NCI-H128 (cell line): Measurements from ENCODE around the gene RIMBP2.

Experiments
- DNase-seq: peaks from one replicate; lab custom pipeline; 2025; ENCODE audit not compliant: unreplicated experiment; lab: John Stamatoyannopoulos, UW

RIMBP2 gene

DNA sequence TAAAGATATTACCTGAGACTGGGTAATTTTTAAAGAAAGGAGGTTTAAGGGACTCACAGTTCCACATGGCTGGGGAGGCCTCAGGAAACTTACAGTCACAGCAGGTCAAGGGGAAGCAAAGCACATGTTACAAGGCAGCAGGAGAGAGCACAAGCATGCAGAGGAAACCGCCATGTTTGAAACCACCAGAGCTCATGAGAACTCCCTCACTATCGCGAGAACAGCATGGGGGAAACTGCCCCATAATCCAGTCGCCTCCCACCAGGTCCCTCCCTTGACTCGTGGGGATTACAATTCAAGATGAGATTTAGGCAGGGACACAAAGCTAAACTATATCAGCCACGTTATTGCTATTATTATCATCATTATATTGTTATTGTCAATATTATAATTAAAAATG lies 138.7 kb downstream of the RIMBP2 start:
- no peak for DNase-seq

DNA sequence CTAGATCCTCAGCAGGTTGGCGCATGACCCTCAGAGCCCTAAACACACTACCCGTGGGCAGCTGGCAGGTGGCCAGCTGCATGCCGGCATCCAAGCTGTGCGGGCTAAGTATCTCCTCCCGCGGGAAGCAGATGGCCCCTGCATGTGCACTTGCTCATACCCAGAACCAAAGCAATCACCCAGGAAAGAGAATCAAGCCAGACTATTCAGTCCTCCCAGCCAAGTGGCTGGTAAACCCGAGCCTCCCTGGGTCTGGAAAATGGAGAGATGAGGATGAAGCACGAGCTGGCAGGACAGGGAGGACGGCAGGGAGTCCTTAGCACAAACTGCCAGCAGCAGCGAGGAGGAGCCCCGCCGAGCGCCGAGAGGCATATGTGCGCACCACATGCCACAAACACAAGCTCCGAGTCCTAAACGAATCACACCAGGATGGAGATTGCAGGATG lies 139.7 kb downstream of the RIMBP2 start:
- DNase-seq: no peak

DNA sequence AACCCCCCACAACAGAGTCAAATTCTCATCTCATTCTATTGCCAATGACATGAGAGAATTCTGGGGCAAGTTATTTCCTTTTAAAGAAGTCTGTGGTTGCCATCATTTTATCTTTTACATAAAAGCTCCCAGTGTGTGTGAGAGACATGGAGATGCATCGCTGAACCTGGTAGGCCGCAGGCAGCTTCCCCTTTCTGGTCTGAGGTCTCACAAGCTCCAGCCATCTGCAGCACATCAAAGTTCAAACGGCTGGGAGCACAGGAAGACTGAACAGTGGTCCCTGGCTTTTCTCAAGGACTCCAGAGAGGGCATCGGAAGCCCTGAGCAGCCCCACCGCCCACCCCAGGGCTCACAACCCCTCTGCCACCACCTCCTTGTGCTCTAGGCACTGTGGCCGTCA lies 141.7 kb downstream of the RIMBP2 start:
- no peak for DNase-seq

DNA sequence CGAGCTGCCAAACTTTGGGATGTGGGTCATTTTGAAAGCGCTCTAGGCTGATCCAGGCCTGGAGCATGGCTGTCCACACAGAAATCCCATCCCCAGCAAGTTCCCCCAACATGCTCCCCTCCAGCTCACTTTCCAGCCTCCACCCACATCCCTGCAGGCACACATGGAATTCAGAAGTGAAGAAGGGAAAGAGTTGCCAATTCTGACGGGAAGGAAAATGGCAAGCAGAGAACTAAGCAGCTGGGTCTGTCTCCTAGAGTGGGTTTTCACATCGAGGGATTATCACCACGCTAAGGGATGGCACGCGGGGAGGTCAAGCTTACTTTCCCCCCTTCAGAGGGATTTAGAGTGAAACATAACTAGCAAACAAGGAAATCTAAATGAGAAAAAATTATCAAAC lies 142.3 kb downstream of the RIMBP2 start:
- DNase-seq: no peak

DNA sequence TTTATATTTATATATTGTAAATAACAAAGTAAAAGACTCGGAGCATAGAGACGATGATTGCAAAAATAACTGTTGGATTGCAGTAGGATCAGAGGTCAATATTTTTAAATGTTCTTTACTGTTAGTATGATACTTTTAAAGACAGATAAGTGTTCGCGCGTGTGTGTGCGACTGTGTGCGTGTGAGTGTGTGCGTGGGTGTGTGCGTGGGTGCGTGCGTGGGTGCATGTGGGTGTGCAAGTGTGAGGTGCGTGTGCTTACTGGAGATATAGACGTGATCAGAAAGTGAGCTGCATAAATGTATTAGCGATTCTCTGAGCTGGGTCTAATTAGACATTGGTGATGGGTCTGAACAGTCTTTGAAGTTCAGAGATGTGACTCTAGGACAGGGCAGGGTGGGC lies 142.9 kb downstream of the RIMBP2 start:
- no peak for DNase-seq

DNA sequence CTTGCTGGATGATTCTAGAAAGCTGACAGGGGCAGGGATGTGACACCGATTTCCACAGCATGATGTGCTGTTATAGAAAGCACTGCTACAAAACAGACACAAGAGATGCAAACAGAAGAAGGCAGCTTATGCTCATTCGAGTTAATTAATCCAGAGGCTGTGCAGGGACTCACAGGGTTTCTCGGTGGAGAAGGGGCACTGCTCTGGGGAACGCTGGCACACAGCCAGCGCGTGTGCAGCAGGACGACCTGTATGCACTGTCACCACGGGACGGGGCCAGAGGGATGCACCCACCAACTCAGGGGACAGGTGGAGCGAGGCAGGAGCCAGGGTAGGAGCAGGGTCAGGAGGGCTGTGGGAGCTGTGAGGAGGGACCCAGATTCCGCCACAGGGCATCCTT lies 143.5 kb downstream of the RIMBP2 start:
- DNase-seq: no peak

DNA sequence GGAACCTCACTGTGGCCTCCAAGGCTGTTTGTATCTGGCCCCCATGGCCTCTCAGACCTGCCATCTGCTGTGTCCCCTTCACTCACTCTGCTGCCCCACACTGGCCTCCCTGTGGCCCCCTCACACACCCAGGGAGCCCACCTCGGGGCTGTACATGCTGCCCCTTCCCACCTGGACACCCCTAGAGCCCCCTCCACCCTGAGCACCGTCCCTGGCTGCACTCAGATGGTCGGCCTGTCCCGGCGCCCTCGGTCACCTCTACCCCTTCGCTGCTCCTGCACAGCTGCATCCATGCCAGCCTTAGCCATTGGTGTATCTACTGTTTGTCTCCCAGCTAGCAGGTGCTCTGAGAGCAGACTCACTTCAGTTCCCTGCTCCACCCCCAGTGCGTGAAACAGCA lies 144.4 kb downstream of the RIMBP2 start:
- DNase-seq: no peak

DNA sequence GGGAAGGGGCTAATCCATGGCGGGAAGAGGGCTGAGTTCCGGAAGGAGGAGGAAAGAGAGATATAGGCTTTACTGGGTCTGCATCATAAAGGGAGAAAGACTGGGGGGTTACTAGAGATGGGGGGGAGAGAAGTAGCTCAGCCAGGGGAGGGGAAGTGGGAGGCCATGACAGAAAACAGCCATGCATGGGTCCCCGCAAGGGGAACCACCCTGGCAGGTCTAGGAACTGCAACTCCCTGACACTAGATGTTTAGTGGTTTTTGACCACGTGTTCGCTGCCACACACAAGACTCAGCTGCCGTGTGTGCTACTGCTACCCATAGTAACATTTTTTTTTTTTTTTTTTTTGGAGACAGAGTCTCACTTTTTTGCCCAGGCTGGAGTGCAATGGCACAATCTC lies 145.0 kb downstream of the RIMBP2 start:
- no peak for DNase-seq

DNA sequence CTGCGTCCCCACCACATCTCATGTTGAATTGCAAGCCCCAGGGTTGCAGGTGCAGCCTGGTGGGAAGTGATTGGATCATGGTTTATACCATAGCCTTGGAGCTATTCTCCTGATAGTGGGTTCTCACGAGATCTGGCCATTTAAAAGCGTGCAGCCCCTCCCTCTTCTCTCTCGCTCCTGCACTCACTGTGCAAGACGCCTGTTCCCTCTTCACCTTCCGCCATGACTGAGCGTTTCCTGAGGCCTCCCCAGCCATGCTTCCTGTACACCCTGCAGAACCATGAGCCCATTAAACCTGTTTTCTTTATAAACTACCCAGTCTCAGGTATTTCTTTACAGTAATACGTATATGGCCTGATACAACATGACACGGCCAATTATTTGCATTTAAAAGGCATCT lies 146.6 kb downstream of the RIMBP2 start:
- no peak for DNase-seq

DNA sequence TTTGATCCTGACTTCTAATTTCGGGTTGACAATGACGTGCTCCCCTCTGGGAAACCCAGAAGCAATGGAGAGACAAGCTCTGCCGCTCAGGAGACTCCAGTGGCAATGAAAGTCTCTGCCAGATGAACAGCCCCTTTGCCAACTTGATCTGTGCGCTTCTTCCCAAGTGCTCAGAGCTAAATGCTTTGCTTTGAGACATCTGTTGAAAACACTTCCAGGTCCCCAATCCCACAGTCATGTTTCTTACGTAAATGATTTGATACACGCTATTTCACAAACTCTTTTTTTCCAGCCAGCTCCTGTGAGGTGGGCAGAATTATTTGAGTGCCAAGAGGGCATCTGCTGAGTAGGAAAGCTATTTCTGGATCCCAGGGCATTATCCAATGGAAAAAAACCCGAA lies 147.6 kb downstream of the RIMBP2 start:
- DNase-seq: no peak

DNA sequence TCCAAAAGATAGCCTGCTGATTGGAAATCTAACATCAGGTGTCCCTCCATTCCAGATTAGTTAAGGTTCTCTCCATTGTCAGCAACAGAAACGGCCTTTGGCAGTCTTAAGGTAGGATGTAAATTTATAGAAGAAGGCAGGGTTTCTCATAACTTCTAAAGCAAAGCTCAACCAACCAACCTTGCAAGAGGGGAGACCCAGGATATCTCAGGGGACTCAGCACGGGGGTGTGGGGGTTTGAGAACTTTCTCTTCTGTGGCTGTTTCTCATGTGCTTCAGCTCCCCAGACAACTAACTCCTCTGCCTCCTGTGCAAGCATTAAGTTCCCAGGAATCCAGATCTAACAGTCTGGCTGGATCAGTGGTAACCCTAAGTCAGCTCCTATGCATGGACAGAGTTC lies 148.1 kb downstream of the RIMBP2 start:
- DNase-seq: no peak

DNA sequence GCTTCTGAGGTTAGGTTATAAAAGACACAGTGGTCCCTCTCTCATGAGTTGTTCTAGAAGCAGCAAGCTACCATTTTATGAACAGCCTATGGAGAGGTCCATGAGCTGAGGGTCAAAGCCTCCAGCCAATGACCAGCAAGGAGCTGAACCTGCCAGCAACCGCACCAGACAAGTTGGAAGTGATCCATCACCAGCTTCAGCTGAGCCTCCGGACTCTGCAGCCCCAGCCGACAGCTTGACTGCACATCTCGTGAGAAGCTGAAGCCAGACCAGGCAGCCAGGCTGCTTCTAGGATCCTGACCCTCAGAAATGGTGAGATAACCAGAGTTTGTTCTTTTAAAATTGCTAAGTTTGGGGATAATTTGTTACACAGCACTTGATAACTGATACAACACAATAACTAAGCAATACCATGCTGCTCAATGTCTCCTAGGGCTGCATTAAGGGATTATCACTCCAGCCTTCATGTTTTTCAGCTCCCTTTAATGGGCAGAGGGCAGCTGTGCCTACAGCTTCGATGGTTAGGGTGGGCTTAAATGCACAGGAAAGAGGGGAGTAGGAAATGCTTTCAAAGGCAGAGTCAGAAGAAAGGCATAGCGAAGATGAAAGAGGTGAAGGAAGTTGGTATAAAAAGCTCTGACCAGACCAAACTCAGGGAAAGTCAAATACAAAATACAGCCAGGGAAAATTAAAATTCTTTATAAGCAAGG lies 149.5 kb downstream of the RIMBP2 start:
- DNase-seq: no peak

DNA sequence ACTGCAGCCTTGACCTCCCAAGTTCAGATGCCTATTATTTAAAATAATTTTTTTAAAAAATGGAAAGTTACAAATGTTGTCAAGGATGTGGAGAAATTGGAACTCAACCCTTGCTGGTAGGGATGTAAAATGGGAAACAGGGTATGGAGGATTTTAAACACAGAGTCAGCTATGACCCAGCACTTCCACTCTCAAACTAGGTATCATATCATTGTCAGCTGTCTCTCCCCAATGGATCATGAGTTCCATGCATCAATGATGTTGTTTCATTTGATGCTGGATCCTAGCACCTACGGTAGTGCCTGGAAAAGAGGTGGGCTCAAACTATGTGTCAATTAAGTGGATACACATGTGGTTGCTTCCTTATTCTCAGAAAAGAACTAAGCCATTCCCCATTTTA lies 150.9 kb downstream of the RIMBP2 start:
- no peak for DNase-seq

DNA sequence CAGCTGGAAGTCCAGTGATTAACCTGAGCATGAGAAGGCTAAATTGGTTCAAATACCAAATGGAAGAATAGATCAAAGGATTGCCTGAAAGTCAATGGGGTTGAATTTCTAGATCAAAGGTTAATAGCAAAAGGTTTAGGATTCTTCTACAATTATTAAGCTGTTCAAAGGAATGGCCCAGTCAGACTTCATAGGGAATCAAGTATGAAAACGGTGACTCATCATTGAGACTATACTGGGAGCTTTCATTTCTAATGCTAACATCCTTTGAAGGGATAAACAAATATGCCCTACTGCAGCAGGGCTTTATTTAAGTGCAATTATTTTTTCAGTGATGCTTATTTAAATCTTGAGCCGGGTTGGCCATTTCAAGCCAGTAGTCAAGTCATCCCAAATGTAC lies 152.8 kb downstream of the RIMBP2 start:
- DNase-seq: no peak

DNA sequence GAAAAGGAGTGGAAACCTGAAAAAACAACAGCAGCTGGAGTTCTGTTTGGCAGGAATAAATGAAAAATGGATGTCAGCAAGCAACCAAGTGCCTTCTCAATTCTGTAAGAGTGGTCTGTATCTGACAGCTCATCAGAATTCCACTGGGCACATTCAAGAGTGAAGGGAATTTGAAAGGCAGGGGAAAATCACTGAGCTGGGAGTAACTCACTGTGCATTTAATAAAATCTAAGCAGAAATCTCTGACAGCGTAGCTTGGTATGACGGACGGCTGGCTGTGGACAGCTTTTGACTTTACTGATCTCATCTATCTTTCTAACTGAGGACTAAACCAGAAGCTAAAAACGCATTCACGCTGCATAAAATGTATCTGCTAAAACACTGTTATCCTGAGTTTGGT lies 153.4 kb downstream of the RIMBP2 start:
- DNase-seq: no peak

DNA sequence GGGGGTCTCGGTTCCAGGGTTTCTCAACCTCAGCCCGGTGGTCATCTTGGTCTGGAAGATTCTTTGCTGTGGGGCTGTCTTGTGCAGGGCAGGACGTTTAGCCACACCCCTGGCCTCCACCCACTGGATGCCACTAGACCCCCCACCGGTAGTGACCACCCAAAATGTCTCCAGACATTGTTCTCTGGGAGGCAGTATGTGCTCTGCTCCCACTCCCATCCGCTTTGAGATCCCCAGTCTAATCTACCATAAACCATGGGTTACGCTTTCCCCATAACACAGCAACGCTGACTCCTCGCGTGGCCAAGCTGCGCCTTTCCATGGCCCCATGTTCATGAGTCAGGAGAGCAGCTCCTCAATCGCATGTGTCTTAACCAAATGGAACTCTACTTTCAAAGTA lies 155.8 kb downstream of the RIMBP2 start:
- DNase-seq: no peak

DNA sequence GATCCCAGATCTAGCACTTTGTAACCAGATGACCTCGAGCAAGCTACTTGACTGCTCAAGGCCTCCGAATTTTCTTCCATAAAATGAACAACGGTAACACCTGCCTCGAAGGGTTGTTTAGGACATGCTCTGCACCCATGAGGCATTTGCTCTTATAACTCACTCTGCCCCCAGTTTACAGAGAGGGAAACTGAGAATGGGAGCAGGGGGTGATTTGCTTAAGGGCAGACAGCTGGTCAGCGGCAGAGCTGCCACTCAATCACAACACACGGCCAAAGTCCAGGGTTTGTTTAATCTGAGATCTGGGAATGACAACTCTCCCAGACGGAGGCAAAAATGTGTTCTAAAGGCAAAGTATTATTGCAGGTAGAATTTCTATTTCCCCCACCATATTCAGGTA lies 156.3 kb downstream of the RIMBP2 start:
- DNase-seq: no peak

DNA sequence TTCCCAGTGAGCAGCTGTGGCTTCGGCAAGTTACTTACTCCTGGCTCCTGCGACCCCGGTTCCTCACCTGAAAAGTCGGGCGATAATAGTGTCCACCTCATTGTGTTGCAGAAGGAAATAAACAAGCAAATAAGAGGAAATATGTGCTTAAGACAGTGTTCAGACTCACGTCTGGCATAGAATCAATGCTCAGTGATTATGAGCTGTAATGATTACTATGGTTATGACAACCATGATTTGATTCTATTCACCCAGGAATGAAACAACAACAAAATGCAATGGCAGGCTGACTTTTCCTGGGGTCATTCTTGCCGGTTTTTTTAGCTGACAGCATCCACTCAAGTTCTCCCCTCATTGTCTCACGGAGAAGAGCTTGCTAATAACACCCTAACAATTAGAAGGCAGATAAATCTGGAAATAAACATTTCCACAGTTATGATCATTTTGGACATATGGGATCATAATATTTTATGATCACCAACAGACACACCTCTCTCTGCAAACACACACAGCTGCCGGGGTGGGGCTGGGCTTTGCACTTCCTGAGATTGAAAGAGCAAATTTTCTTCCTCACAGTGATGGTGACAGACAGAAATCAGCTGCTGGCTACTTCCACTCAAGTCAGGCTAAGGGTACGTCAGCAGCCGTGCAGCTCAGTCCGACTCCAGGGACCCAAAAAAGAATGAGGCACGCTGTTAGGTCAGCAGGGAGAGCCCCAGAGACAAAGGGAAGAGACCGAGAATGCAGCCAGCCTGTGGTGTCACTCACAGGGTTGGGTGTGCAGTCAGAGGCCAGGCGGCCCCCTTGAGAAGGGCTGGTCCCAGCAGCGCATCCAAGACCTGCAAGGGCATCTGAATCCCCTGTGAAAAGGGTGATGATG lies 158.0 kb downstream of the RIMBP2 start:
- no peak for DNase-seq

DNA sequence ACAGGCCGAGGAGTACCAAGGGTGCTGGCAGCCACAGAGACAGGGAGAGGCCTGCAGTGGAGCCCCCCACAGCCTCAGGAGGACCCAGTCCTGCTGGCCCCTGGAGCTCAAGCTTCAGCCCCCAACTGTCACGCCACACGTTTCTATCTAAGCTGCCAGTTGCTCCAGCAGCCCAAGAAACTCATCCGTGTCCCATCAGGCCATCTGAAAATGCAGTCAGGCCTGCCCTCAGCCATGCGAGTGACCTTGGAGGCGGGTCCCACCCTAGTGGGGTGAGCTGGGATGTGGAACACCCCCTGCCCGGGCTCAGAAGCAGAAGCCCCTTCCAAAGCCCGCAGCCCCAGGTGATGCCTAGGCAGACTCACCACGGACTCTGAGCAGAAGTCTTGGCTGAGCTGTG lies 158.9 kb downstream of the RIMBP2 start:
- DNase-seq: no peak

DNA sequence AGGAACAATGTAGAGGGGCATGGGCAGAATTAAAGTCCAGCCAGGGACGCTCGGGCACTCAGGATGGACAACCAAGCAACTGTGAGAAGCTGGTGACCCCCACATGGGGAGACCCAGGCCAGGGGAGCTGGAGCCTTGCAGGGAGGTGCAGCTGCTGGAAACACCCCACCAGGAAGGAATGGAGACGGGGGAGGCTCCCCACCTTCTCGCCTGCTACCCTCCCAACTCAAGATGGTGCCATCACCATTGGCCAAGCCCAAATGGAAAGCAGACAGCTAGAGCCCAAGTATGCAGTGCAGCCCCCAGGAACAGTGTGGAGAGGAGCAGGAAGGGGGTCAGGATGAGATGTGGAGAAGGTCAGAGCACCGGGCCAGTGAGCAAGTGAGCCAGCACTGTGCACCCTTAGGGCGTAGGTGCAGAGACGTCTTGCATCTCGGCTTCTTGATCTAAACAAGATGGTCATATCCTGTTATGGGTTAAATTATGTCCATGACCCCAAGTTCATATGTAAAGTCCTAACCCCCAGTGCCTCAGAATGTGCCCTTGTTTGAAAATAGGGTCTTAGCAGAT lies 159.5 kb downstream of the RIMBP2 start:
- DNase-seq: no peak

DNA sequence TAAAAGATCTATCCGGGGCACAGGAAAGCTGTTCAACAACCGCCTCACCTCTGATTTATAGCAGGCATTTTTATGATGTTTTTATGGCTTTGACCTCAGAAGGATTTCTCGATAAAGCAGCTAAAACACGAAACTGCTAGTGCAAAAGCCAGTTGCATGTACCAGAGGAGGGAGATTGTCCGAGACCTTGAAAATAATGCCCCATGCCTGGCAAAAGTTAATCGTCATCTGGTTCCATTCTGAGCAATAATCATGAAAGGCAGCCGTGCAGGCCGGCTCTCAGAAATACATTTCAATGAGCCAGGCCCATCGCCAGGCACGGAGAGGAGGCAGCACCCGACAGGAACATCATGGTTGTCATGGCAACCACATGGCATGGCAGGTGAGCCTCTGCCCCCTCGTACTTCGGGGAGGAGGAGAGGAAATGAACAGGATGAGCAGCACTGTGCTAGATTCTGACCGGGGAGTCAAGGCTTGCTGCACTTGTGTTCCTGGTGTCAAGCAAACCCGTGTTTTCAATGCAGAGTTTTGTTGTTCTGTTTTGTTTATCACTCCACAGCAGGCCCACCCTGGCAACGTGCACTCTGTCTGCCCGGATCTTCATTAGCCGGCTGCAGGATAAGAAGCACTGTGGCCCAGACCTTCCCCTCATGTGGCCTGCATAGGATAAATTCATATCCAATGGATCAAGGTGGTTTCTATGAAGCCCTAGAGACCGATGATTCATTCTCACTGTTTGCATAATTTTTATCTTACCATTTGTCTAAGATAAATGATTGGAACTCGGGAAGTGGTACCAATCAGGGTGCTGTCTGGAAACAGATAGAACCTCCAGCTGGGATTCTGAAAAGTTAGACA lies 160.2 kb downstream of the RIMBP2 start:
- peak; percentile 57 for DNase-seq
